HG03064 (cell line): Measurements from ENCODE around the gene NTNG1.
"Not testable (repeated sequence)": the region's sequence is repeated elsewhere in the genome, so short reads cannot be mapped to it uniquely, and the experiment has no call there.

Source experiments
- ATAC-seq: cut with Tn5 transposase; IDR thresholded peaks from one replicate; pipeline ENCODE4 v1.9.1; 2021; ENCODE audit warnings: low read depth; ENCODE audit not compliant: unreplicated experiment

Gene NTNG1

GRCh38 chr1:107140703-107141490, at the start of gene NTNG1:
Gene NTNG1, plus strand, starts transcription at chr1:107141039.
- no peak for ATAC-seq

GRCh38 chr1:107091418-107091817, 49.4 kb upstream of the NTNG1 start:
- ATAC-seq: no peak

DNA sequence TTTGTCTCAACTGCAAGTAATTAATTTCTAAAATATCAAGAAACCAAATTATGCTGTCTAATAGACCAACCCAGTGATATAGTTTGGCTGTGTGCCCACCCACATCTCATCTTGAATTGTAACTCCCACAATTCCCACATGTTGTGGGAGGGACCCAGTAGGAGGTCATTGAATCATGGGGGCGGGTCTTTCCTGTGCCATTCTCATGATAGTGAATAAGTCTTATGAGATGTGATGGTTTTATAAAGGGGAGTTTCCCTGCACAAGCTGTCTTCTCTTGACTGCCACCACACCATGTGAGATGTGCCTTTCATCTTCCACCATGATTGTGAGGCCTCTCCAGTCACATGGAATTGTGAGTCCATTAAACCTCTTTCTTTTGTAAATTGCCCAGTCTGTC, 47.4 kb upstream of the NTNG1 start:
- not testable (repeated sequence) for ATAC-seq

DNA sequence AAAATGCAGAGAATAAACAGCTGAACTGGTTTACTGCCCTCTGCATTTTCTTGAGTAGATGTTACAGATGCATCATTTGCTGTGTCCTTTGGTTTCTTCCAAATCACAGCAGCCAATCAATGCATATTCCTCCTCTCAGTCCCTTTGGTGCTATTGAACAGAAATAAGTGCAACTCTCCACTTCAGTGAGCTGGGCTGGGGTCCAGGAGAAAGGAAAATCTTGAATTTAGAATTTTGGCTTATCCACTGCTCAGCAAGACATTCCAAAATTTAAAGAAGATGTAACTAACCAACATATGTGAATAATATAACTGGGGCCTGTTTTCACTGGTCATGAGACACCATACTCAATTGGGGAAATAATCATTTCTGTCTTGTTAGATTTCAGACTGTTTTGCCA, 45.2 kb upstream of the NTNG1 start:
- ATAC-seq: no peak

DNA sequence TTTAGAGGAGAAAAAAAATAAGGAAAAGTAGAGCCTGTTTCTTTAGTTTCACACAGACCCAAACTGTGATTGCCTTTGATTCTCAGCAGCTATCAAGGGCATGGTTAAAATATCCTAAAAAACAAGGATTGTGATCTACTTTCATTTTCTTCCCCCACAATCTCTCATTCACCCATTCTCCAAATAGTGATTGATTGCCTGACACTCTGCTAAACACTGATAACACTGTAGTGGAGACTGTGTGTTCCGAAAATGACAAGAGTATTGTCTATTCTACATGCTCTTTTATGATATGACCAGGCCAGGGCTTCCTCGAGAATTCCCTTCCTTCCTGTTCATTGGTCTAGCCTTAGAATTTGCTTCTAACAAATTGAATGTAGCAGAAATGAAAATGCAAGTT, 44.1 kb upstream of the NTNG1 start:
- ATAC-seq: no peak

DNA sequence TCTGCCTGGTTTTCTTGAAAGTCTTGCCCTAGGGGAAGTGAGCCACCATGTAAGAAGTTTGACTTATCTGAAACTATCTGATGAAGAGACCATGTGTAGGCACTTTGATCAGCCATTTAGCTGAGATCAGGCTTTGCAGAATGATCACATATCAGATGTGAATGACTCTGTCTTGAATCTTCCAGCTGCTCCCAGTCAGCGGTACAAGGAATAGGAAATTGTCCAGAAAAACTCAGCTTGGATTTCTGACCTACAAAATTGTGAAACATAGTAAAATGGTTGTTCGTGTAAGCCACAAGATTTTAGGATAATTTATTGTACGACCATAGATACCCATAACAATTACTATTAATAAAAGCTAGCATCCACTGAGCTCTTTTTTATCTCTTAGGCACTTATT, 41.9 kb upstream of the NTNG1 start:
- ATAC-seq: no peak

GRCh38 chr1:107100331-107100984, 40.4 kb upstream of the NTNG1 start:
- ATAC-seq: no peak

- no peak for ATAC-seq
Measured at GRCh38 chr1:107105914-107106313, 34.9 kb upstream of the NTNG1 start.

DNA sequence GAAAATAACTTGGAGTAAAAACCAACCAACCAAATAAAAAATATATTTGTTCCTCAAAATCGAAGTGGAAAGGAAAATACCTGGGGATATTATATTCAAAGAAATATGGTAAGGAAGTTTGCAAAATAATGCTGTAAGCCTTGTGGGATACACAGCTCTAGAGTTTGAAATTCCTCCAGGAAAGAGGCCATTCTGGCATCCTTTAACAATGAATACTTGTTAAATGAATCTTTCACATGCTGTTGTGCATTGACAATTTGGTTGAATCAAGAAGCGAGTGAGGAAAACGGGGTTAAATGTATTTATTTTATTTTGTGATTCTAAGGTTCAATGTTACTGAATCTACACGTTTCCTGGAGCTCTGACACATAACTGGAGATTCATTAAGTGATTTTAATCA, 30.5 kb upstream of the NTNG1 start:
- no peak for ATAC-seq

GRCh38 chr1:107116306-107116790, 24.5 kb upstream of the NTNG1 start:
- no peak for ATAC-seq

DNA sequence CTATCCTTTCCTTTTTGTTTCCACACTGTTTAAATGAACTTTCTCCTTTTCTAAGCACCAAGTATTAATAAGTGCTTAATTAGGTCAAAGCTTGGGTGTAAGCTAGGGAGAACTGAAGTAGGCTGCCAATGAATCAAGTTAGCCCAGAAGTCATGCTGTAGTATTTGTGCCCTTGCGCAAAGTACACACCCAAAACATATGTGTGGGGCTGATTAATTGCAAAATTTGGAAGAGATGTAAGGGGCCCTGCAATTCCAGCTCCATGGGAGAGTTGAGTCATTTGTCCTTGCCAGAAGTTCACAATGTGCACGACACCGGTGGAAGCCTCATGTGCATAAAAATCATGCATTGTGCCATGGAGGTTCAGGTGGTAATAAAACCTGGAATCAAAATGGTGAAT, 18.6 kb upstream of the NTNG1 start:
- no peak for ATAC-seq

GRCh38 chr1:107123741-107124140, 17.1 kb upstream of the NTNG1 start:
- ATAC-seq: no peak

DNA sequence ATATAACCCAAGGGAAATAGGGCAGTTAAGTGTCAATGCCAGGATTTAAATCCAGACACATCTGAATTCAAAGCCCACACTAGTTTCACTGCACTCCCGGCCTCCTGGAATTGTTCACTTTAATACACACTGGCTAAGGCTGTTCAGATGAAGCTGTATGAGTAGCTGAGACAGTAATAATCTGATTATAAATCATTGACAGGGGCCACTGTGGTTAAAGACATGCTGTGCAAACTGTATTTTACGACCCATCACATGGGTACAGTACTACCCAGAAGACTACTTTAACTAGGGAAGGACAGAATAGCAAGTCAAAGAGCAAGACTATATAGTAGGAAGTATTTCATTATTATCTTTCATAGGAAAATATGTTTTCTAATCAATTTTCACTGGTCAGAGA, 16.1 kb upstream of the NTNG1 start:
- no peak for ATAC-seq

DNA sequence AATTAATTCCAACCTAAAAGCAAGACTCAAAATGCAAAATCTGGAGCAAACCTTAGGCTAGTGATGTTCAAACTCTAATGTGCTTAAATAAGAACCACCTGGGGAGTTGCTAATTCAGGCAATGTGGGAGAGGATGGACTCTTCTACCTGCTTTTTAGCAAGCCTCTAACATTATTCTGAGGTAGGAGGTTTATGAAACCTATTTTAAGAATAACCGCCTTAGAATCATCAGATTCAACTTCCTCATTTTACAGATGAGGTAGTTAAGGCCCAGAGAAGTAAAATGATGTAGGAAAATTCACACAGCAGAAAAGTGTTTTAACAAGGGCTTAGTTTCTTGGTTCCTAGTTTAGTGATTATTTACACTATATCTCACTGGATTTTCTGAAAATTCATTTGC, 8.6 kb upstream of the NTNG1 start:
- ATAC-seq: no peak

DNA sequence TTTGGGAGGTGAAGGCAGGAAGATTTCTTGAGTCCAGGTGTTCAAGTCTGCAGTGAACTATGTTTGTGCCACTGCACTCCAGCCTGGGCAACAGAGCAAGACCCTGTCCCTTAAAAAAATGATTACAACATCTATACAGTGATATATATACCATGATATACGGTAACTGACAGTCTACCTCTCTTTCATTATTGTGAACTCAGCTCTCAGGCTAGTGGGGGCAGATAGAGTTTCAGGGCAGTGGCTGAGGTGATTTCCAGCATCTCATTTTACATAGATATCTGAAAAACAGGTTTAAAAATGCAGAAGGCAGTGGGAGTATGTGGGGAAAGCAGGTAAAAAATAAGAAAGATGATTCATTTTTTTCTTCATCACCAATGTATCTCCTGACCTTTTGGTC, 8.1 kb upstream of the NTNG1 start:
- ATAC-seq: no peak

DNA sequence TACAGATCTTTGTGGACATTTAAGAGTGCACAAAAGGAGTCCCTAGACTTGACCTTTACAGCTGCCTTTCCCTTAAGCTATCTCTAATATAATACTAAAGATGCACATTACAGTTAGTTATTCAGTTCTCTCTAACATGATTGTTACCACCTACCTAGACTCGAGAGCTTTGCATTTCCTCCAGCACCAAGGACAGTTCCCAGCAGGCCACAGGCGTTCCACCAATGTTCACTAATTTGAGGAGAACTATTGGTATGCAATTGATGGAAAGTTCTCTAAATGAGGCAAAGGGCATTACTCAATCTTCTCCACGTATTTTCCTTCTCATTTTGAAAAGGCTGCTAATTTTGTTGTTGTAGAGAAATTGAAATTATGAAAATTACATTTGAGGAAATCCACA, 5.4 kb upstream of the NTNG1 start:
- ATAC-seq: no peak

- no peak for ATAC-seq
Measured at GRCh38 chr1:107138166-107138565, 2.7 kb upstream of the NTNG1 start.

DNA sequence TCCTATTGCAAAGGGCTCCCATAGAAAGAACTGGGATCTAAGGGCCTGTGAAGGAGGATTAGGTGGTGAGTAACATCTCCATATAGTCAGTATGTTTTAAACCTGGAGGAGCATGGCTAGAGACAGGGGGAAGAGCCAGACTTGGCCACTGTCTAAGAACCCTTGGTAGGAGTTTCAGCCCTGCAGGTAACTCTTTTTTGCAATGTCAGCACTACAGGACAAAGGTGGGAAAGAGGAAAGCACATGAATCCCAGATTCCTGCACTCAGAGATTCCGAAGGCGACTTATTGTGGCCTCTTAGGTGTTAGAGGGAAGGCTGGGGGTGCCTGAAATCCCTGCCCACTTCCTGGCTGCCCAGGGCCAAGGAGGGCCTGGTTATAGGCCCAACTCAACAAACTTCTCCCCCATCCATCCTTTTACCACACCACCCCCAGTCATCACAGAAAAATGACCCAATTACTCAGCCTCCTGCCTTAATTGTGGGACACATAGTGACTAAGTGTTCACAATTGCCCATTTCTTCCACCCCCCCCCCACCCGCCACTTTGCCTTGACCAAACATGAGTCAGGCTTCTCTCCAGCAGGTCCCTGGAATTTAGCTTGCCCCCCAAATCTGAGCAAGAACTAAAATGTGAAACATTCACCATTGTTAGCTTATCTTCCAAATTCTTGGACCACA, 1.9 kb upstream of the NTNG1 start:
- no peak for ATAC-seq

DNA sequence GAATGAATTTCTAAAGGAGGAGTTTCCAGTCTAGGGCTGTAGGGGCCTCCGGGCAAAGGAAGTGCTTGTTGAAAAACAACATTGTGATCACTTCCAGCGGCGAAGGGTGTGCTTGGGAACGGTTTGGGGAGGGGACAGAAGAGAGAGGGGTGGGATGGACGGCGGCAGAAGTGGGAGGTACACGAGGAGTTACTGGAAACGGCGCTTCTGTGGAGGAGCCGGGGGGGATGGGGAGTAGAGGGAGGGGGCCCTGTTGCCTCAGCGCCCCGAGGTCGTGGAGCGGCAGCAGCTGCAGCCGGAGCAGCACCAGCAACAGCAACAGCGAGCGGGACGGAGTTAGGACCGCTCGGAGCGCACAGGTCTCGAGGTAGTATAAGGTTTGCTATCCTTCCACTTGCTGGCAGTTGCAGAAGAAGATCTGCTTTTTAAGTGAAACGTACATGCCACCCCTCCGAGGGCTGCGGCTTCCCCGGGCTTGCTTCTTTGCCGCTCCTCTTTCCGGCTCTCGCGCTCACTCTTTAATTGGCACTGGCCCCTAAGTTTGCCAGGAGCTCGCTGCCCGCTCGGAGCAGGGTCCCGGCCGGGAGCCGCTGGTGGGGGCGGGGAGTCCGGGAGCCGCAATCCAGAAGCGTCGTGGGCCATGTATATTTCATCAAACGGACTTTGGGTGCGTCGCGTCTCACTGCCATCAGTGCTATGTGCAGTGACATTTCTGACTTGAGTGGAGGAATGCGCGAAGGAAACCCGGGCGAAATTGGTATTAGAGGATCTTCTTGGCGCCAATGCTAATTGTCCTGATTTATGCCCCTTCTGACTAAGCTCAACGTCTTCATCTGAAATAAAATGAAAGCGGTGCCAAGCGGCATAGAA, 771 bp upstream of the NTNG1 start:
- ATAC-seq: no peak

DNA sequence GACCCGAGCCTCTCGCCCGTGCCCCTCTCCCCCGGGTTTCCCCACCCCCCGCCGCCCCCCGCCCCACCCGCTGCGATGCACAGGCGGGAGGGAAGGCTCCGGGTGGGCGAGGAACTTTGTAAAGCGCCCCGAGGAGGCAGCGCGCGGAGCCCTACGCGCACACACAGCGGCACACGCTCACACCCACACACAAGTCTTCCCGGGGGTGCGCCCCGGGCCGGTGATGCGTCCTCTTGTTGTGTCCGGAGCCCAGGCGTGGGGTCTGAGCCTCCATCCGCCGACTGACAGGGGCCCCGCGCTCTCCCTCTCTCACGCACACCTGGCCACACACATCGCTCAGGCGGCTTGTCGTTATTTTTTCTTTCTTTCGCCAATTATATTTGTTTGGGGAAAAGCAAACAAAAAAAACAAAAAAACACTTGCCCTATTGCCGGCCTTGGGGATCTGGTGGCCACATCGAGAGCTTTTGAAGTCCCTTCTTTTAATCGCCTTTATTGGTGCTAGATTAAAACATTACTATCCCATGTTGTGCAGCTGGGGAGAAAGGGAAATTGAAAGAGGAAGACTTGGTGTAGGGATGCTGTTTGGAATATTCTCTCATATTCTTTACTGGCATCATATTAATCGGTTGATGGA, 770 bp downstream of the NTNG1 start:
- ATAC-seq: no peak
